ENCODE data around the gene EIF2AK3.
A peak's percentile ranks its signal among the peaks of the same experiment; 100 is the strongest.
"Not testable (repeated sequence)": the region's sequence is repeated elsewhere in the genome, so short reads cannot be mapped to it uniquely, and the experiment has no call there.

EIF2AK3 gene

GRCh38 chr2:88636026-88636425 is 8.8 kb upstream of the EIF2AK3 start:
- DNase-seq = no peak

GRCh38 chr2:88632569-88632968 is 5.3 kb upstream of the EIF2AK3 start:
- no peak for DNase-seq

DNA sequence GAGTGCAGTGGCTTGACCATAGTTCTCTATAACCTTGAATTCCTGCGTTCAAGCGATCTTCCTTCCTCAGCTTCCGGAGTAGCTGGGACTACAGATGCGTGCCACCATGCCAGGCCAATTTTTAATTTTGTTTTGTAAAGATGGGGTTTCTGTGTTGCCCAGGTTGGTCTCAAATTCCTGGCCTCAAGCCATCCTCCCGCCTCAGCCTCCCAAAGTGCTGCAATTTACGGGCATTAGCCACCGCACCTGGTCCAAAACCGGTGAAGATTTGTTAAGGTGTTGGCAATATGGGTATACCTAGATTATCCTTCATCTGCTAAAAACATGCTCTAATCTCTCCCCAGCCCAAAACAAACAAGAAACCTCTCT is 1.3 kb upstream of the EIF2AK3 start:
- no peak for DNase-seq

DNA sequence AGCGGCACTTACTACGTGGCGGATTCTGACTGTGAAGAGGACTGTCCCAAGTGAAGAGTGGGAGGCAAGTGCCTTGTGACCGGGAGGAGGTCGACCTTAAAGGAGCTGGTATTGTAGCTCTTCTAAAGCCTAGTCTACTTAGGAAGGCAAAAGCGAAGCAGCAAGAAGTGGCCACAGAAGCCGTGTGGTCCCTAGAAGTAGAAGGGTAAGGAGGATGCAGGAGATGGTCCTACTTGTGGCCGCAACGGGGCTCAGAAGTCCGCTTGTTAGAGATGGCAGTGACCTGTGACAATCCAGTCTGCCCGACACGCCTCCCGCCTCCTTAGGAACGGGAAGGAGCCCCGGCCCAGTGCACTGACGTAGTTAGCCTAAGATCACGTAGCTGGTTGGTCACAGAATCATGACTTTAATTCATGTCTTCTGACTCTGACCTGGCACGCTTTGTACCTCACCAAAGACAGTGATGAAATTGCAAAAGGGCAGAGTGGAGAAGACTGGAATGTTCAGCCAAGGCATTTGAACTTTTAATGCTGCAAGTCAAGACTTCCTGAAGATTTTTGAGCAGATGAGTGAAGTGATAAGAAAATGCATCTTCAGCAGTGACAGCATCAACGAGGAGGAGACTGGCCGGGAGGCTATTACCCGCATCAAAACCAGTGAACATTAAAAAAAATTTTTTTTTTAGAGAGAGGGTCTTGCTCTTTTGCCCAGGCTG is 749 bp upstream of the EIF2AK3 start:
- peak; percentile 68 for DNase-seq

DNA sequence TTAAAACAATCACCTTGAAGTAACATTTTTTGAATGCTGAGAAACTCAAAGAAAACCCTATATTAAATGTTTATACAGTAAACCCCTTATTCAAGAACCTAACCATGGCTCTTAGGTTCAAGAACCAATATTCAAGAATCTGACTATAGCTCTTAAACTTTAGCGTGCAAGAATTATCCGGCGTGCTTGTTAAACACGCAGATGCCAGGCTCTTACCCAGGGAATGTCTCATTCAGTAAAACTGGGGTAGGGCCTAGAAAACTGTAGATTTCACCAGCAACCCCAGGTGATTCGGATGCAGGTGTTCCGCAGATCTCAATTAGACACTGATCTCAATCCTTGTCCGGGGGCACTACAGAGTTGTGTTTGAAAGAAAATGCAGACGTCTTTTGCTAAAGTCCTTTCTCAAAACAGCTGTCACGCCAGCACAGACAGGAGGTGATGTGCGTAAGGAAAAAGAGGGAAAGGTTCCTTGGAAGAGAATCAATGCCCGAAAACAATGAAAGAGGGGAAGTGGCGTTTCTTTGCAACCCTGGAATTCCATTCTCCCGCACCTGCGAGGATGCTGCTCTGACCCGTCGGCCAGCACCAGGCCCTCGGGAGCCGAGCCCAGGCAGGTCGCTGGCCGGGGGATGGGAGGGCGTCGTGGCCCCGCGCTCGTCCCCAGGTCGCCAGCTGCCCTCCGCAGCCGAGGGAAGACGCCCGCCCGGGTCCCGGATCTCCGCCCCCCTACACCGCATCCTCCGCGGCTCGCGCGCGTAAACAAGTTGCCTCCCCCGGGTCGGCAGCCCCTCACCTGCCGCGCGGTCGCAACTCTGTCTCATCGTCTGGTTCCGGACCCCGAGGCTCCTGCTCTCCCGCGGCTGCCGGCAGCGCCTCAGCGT is 851 bp downstream of the EIF2AK3 start:
- DNase-seq = peak; percentile 43

GRCh38 chr2:88624477-88624876 is 2.8 kb downstream of the EIF2AK3 start:
- no peak for DNase-seq

DNA sequence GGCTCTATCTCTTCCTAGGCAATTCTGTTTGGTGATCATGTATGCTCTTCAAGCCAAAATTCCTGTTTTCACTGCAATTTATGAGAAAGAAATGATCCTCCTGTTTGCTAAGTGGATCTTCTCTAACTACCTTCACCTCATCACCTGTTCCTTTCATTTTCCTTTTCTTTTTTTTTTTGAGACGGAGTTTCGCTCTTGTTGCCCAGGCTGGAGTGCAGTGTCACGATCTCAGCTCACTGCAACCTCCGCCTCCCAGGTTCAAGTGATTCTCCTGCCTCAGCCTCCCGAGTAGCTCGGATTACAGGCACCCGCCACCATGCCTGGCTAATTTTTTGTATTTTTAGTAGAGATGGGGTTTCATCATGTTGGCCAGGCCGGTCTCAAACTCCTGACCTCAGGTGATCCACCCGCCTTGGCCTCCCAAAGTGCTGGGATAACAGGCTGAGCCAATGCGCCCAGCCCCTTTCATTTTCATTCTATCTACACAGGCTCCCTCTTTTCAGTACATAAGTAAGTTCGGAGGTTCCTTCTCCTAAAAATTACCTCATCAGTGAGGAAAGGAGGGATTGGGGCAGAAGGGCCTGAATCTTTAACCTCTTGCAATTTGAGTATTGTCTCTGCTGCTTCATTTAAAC is 3.3 kb downstream of the EIF2AK3 start:
- DNase-seq = not testable (repeated sequence)

- DNase-seq = no peak
Observed at GRCh38 chr2:88622307-88622706, 5.0 kb downstream of the EIF2AK3 start.

GRCh38 chr2:88621432-88621831 is 5.8 kb downstream of the EIF2AK3 start:
- DNase-seq = no peak

DNA sequence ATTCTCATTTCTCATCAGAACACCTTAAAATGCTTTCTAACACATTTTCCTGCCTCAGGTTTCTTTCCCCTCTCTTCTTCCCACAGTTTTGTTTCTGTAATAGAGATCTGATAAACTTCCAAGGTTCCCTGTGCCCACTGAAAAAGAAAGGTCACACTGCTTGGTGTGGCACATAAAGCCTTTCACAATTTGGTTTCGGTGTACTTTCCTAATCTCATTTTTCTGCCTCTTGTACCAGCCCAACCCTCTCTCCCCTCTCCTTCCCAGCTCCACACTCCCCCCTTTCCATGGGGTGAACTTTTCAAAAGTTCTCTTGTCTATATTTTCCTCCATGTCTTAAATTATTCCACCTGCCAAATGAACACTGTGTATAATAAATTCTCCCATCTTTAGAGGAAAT is 7.2 kb downstream of the EIF2AK3 start:
- no peak for DNase-seq

- DNase-seq = no peak
Observed at GRCh38 chr2:88615822-88616221, 11.4 kb downstream of the EIF2AK3 start.

- DNase-seq = no peak
Observed at GRCh38 chr2:88614497-88615157, 12.6 kb downstream of the EIF2AK3 start.

GRCh38 chr2:88613921-88614320 is 13.3 kb downstream of the EIF2AK3 start:
- no peak for DNase-seq

DNA sequence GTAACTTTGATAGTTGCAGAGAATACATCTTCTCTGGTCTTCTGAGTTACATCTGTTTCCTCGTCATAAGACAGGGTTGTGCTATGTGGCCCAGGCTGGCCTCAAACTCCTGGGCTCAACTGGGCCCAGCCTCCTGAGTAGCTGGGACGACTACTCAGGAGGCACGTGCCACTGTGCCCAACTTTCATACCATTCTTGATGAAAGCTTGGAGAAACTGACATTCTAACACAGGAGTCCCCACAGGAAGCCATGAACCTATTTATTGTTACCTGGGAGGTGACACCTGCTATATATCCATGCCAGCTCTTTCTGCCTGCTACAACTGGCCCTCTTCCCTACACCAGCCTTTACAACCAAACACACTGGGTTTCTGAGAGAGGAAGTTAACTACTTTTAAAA is 19.1 kb downstream of the EIF2AK3 start:
- no peak for DNase-seq

DNA sequence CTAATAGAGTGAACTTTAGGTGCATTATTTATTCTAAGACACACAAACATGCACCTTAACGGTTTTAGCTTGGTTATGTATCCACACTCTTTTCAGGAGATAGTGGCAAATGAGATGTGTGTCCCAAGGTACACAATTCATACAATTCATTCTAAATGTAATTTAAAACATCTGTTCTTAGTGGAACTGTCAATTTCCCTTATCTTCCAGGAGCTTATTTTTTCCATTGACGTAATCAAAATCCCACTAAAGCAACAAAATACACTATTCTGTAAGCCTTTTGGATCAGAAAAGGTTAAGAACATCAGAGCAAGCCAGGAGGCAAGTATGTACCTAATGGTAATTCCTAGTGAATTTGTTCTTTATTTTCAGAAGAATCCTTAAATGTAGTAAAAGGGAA is 19.8 kb downstream of the EIF2AK3 start:
- DNase-seq = no peak

GRCh38 chr2:88606371-88607030 is 20.8 kb downstream of the EIF2AK3 start:
- no peak for DNase-seq

DNA sequence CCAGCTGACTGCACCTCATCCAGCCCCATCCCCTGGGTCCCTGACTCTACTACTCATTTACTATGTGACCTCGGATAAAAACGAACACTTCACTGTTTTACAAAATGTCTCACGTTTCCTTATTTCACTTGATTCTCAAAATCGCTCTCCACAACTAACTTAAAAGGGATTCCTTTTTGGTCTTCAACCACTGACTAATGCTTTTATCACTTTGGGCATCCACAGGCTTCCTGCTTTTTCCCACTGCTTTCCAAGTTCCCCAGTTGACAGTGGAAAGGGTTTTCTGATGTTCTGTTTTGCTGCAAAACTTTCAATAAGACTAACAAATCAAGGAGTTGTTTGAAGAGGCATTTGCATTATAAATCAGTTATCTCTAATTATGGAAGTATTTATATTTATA is 24.1 kb downstream of the EIF2AK3 start:
- no peak for DNase-seq

DNA sequence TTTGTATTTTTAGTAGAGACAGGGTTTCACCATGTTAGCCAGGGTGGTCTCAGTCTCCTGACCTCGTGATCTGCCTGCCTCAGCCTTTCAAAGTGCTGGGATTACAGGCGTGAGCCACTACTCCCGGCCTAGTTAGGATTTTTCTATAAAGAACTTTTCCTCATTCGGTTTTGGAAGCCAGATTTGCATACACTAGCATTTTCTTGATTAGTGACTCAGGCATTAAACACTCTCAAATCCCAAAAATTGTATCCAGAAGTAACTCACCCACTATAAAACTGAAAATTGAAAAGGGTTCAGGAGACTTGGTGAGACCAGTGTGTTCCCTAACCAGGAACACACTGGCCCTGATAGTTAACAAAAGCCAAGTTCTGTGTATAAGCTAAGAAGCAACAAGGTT is 25.2 kb downstream of the EIF2AK3 start:
- DNase-seq = no peak

- no peak for DNase-seq
Observed at GRCh38 chr2:88601286-88601685, 26.0 kb downstream of the EIF2AK3 start.

GRCh38 chr2:88600038-88600465 is 27.2 kb downstream of the EIF2AK3 start:
- peak; percentile 1 for DNase-seq

DNA sequence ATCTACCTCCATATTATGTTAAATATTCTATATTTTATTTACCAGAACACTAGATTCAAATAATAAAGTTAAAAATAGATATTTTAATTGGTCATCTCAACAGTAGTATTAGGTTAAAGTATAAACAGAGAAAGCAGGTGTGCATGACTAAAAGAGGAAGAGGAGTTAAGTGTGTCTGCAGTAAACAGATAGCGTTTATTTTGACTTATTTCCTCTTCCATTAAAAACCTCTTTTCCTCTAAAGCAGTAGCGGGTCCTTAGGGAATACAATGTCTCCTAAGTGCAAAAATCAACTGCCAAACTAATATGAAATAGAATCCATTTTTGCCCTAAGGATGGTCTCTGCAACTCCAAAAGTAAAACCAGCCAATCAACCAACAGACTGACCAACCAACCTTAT is 27.7 kb downstream of the EIF2AK3 start:
- no peak for DNase-seq

DNA sequence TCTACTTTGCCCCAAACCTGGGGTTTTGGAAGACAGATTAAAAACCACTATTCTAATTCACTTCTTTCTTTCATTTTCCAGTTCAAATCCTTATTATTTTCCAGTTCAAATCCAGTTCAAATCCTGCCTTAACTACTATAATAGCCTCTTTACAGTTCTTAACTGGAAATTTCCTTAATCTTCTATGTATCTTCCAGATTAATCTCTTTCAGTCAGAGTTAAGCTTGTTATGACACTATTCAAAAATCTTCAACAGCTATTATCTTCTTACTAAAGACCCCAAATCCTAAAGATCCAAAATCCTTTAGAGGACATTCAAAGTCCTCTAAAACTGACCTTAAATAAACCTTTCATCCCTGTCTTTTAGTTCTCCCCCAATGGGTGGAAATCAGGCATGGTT is 30.1 kb downstream of the EIF2AK3 start:
- DNase-seq = no peak
